Loucy (cell line): ENCODE data around the gene CUX1.

ENCODE experiments used
- CTCF ChIP-seq: fragments of 200-600 bp; sonication (generic); conservative IDR thresholded peaks from 2 replicates; pipeline ENCODE4 v1.5.1; 2014; ENCODE audit warnings: mild to moderate bottlenecking, antibody characterized with exemption, low read length
- EZH2phosphoT487 ChIP-seq: fragments of 200-600 bp; IDR thresholded peaks from 2 replicates; pipeline ENCODE4 v1.6.1; 2018; ENCODE audit warnings: antibody characterized with exemption, mild to moderate bottlenecking, moderate library complexity, borderline replicate concordance

- no peak for TF ChIP-seq CTCF
- TF ChIP-seq EZH2phosphoT487 = no peak
Measured at GRCh38 chr7:101998906-101999240, 181.4 kb downstream of the CUX1 start.
